NT2/D1 (cell line): Measurements from ENCODE around the gene RNF169.
A peak's percentile ranks its signal among the peaks of the same experiment; 100 is the strongest.

Experiments used
- DNase-seq: peaks from one replicate; pipeline ENCODE4 v3.0.0-alpha.2; 2011; ENCODE audit warnings: low read depth, low spot score
- H3K27me3 ChIP-seq: 2 replicates; pipeline ENCODE4 v1.6.0; 2011; ENCODE audit warnings: mild to moderate bottlenecking; ENCODE audit not compliant: insufficient read length, insufficient read depth
- H3K36me3 ChIP-seq: 2 replicates; pipeline ENCODE4 v1.6.1; 2011; ENCODE audit warnings: mild to moderate bottlenecking, low read length, mixed read lengths; ENCODE audit not compliant: insufficient read depth, insufficient read length
- H3K4me1 ChIP-seq: 2 replicates; pipeline ENCODE4 v1.5.1; 2011; ENCODE audit not compliant: insufficient read depth, insufficient read length
- H3K4me3 ChIP-seq: 2 replicates; pipeline ENCODE4 v1.5.1; 2011; ENCODE audit warnings: low read depth; ENCODE audit not compliant: insufficient read length
- H3K9ac ChIP-seq: 2 replicates; pipeline ENCODE4 v1.6.0; 2011; ENCODE audit warnings: low read depth; ENCODE audit not compliant: insufficient read length
- H3K9me3 ChIP-seq: 2 replicates; pipeline ENCODE4 v1.5.1; 2011; ENCODE audit warnings: mild to moderate bottlenecking, low read length; ENCODE audit not compliant: insufficient read depth
- SUZ12 ChIP-seq: IDR thresholded peaks from 2 replicates; pipeline ENCODE4 v1.6.1; 2011; ENCODE audit not compliant: insufficient read length, insufficient read depth; ENCODE audit errors: extremely low read depth
- YY1 ChIP-seq: IDR thresholded peaks from 2 replicates; pipeline ENCODE4 v1.6.1; 2011; ENCODE audit not compliant: insufficient read length, insufficient read depth
- ZNF274 ChIP-seq: IDR thresholded peaks from 2 replicates; pipeline ENCODE4 v1.6.1; 2011; ENCODE audit warnings: mild to moderate bottlenecking, low read depth, low read length

The RNF169 gene

DNA sequence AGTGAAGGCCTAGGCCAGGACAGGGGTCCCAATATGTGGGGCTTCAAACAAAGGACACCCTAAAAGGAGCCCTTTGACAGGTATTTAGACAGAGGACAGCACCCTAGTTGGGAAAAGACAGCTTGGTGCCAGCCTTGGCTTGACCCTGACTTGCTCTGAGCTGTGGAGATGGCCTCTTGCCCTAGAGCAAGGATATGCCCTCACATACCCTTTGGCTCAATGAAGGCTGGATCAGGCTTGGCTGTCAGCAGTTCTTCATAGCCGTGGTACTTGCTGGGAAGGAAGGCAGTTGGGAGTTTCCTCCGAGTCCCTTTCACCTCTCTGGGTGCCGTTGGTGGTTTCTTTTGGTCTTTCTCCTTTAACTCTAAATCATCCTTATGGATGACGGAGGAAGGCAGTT, 96.2 kb downstream of the RNF169 start:
- no peaks in the 10 kb centered on the region for H3K27me3 ChIP-seq
- no peak for DNase-seq
- no peaks in the 10 kb centered on the region for H3K4me1 ChIP-seq
- TF ChIP-seq YY1 (no peak), ZNF274 (no peak), SUZ12 (no peak)
- peaks cover 67% of the 10 kb centered on the region for H3K36me3 ChIP-seq
- no peak overlapping the region for H3K9ac ChIP-seq
- H3K4me3 ChIP-seq: no peak overlapping the region
- no peaks in the 10 kb centered on the region for H3K9me3 ChIP-seq

GRCh38 chr11:74845978-74846517, 97.4 kb downstream of the RNF169 start:
- no peak for DNase-seq
- no peaks in the 10 kb centered on the region for H3K4me1 ChIP-seq
- H3K36me3 ChIP-seq: peaks cover 64% of the 10 kb centered on the region
- H3K9me3 ChIP-seq: no peaks in the 10 kb centered on the region
- H3K27me3 ChIP-seq: no peaks in the 10 kb centered on the region
- TF ChIP-seq ZNF274 (no peak), YY1 (no peak), SUZ12 (no peak)
- H3K9ac ChIP-seq: no peak overlapping the region
- no peak overlapping the region for H3K4me3 ChIP-seq

DNA sequence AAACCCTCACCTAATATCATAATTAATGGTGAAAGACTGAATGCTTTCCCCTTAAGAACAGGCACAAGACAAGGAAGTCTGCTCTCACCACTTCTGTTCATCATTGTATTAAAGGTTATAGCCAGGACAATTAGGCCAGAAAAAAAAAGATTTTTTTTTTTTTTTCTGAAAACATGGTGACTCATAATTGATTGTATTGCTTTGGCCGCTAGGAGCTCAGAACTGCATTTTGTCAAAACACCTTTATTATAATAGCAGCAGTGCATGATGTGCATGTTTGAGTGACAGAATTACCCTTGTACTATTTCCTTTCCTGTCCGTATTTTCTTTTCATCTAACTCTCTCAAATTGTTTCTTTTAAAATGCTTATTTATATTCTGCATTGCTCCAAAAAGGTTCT, 98.1 kb downstream of the RNF169 start:
- H3K36me3 ChIP-seq: peaks cover 65% of the 10 kb centered on the region
- no peaks in the 10 kb centered on the region for H3K27me3 ChIP-seq
- H3K4me1 ChIP-seq: no peaks in the 10 kb centered on the region
- DNase-seq: no peak
- no peak overlapping the region for H3K9ac ChIP-seq
- TF ChIP-seq YY1 (no peak), ZNF274 (no peak), SUZ12 (no peak)
- no peak overlapping the region for H3K4me3 ChIP-seq
- H3K9me3 ChIP-seq: no peaks in the 10 kb centered on the region

- Histone ChIP-seq H3K4me1 (no peaks in the 10 kb centered on the region), H3K4me3 (no peak overlapping the region), H3K9me3 (no peaks in the 10 kb centered on the region), H3K27me3 (no peaks in the 10 kb centered on the region), H3K36me3 (peaks cover 64% of the 10 kb centered on the region), H3K9ac (no peak overlapping the region)
- TF ChIP-seq SUZ12 (no peak), YY1 (no peak), ZNF274 (no peak)
- no peak for DNase-seq
These were observed 98.7 kb downstream of the RNF169 start for GRCh38 chr11:74847395-74847794.

- DNase-seq: no peak
- H3K36me3 ChIP-seq: peaks cover 63% of the 10 kb centered on the region
- no peaks in the 10 kb centered on the region for H3K27me3 ChIP-seq
- no peak overlapping the region for H3K4me3 ChIP-seq
- no peaks in the 10 kb centered on the region for H3K9me3 ChIP-seq
- no peak overlapping the region for H3K9ac ChIP-seq
- TF ChIP-seq ZNF274 (no peak), SUZ12 (no peak), YY1 (no peak)
- H3K4me1 ChIP-seq: no peaks in the 10 kb centered on the region
These were observed 99.2 kb downstream of the RNF169 start for GRCh38 chr11:74847895-74848294.

- H3K4me1 ChIP-seq: no peaks in the 10 kb centered on the region
- TF ChIP-seq ZNF274: no peak
- TF ChIP-seq SUZ12: no peak
- no peak for TF ChIP-seq YY1
- H3K4me3 ChIP-seq: no peak overlapping the region
- DNase-seq: peak; percentile 82
- H3K9me3 ChIP-seq: no peaks in the 10 kb centered on the region
- H3K36me3 ChIP-seq: peaks cover 49% of the 10 kb centered on the region
- no peaks in the 10 kb centered on the region for H3K27me3 ChIP-seq
- H3K9ac ChIP-seq: no peak overlapping the region
These were observed 101.1 kb downstream of the RNF169 start for GRCh38 chr11:74849525-74850391.

GRCh38 chr11:74853223-74853622, 104.6 kb downstream of the RNF169 start:
- H3K9me3 ChIP-seq: no peaks in the 10 kb centered on the region
- peaks cover 32% of the 10 kb centered on the region for H3K36me3 ChIP-seq

More at GRCh38 chr11:74853223-74853622, 104.6 kb downstream of the RNF169 start:
- no peak for TF ChIP-seq YY1
- no peak for TF ChIP-seq SUZ12
- TF ChIP-seq ZNF274: no peak
- no peak for DNase-seq
- Histone ChIP-seq H3K4me3 (no peak overlapping the region), H3K9ac (no peak overlapping the region), H3K27me3 (no peaks in the 10 kb centered on the region), H3K4me1 (no peaks in the 10 kb centered on the region)
